Measurements from ENCODE around the gene ZSWIM3. TPM values are rescaled to one million over a fixed set of nuclear protein-coding genes. Genes with fewer than 3 reads are reported as not detected.

Gene ZSWIM3
- polyA plus RNA-seq, 1 donor from 2014 or later: 3.0 TPM

Other genes starting within 250 kb of the ZSWIM3 start
- gene WFDC10A, start 227.9 kb upstream of the ZSWIM3 start, polyA plus RNA-seq: not detected
- gene WFDC9, start 226.3 kb upstream of the ZSWIM3 start, polyA plus RNA-seq: not detected
- gene WFDC11, start 187.4 kb upstream of the ZSWIM3 start, polyA plus RNA-seq: not detected
- gene WFDC13, start 155.6 kb upstream of the ZSWIM3 start, polyA plus RNA-seq: not detected
- gene WFDC10B, start 152.6 kb upstream of the ZSWIM3 start, polyA plus RNA-seq: not detected
- not detected for gene SPINT4, start 135.3 kb upstream of the ZSWIM3 start, polyA plus RNA-seq
- gene WFDC3, start 65.7 kb upstream of the ZSWIM3 start, polyA plus RNA-seq: not detected
- 39.7 TPM for gene DNTTIP1, start 65.7 kb upstream of the ZSWIM3 start, polyA plus RNA-seq
- gene UBE2C, start 45.0 kb upstream of the ZSWIM3 start, polyA plus RNA-seq: 0.46 TPM
- gene TNNC2, start 30.3 kb upstream of the ZSWIM3 start, polyA plus RNA-seq: 3.2 TPM
- gene SNX21, start 23.8 kb upstream of the ZSWIM3 start, polyA plus RNA-seq: 2.4 TPM
- 45.2 TPM for gene ACOT8, start 222 bp upstream of the ZSWIM3 start, polyA plus RNA-seq
- gene ZSWIM1, start 23.6 kb downstream of the ZSWIM3 start, polyA plus RNA-seq: 5.8 TPM
- gene SPATA25, start 30.0 kb downstream of the ZSWIM3 start, polyA plus RNA-seq: not detected
- 1.6 TPM for gene NEURL2, start 33.6 kb downstream of the ZSWIM3 start, polyA plus RNA-seq
- gene CTSA, start 33.7 kb downstream of the ZSWIM3 start, polyA plus RNA-seq: 107 TPM
- 1.3 TPM for gene PLTP, start 54.5 kb downstream of the ZSWIM3 start, polyA plus RNA-seq
- 98.9 TPM for gene PCIF1, start 77.1 kb downstream of the ZSWIM3 start, polyA plus RNA-seq
- 15.1 TPM for gene ZNF335, start 114.6 kb downstream of the ZSWIM3 start, polyA plus RNA-seq
- gene MMP9, start 151.3 kb downstream of the ZSWIM3 start, polyA plus RNA-seq: not detected
- gene SLC12A5, start 171.6 kb downstream of the ZSWIM3 start, polyA plus RNA-seq: 0.11 TPM
- gene NCOA5, start 232.3 kb downstream of the ZSWIM3 start, polyA plus RNA-seq: 30.1 TPM